ELF-1 (cell line): ENCODE measurements around the gene LINS1.
"Not testable (repeated sequence)": the region's sequence is repeated elsewhere in the genome, so short reads cannot be mapped to it uniquely, and the experiment has no call there.

Experiments used
- DNase-seq: peaks from one replicate; pipeline ENCODE4 v3.0.0-alpha.2; 2016; ENCODE audit warnings: low read depth, low spot score

The LINS1 gene

GRCh38 chr15:100602823-100603393 lies 924 bp upstream of the LINS1 start:
- DNase-seq: peak; percentile 65

- DNase-seq: no peak
These were observed 344 bp downstream of the LINS1 start for GRCh38 chr15:100601617-100602063.

- peak; percentile 19 for DNase-seq
These were observed 821 bp downstream of the LINS1 start for GRCh38 chr15:100601163-100601562.

GRCh38 chr15:100598655-100599054 lies 3.3 kb downstream of the LINS1 start:
- no peak for DNase-seq

- DNase-seq: no peak
These were observed 4.1 kb downstream of the LINS1 start for GRCh38 chr15:100597862-100598261.

GRCh38 chr15:100596792-100597191 lies 5.2 kb downstream of the LINS1 start:
- no peak for DNase-seq

- DNase-seq: no peak
These were observed 6.0 kb downstream of the LINS1 start for GRCh38 chr15:100595964-100596363.

GRCh38 chr15:100593431-100593830 lies 8.6 kb downstream of the LINS1 start:
- no peak for DNase-seq

GRCh38 chr15:100592898-100593297 lies 9.1 kb downstream of the LINS1 start:
- DNase-seq: no peak

- no peak for DNase-seq
These were observed 10.1 kb downstream of the LINS1 start for GRCh38 chr15:100591835-100592234.

GRCh38 chr15:100591163-100591562 lies 10.8 kb downstream of the LINS1 start:
- DNase-seq: not testable (repeated sequence)

- DNase-seq: no peak
These were observed 13.2 kb downstream of the LINS1 start for GRCh38 chr15:100588638-100589242.

GRCh38 chr15:100580414-100580813 lies 21.6 kb downstream of the LINS1 start:
- no peak for DNase-seq

- DNase-seq: no peak
These were observed 28.5 kb downstream of the LINS1 start for GRCh38 chr15:100573526-100573925.

- no peak for DNase-seq
These were observed 29.5 kb downstream of the LINS1 start for GRCh38 chr15:100572362-100572983.

- no peak for DNase-seq
These were observed 30.3 kb downstream of the LINS1 start for GRCh38 chr15:100571592-100572167.

- no peak for DNase-seq
These were observed 31.2 kb downstream of the LINS1 start for GRCh38 chr15:100570735-100571313.

- no peak for DNase-seq
These were observed 31.7 kb downstream of the LINS1 start for GRCh38 chr15:100570275-100570674.

- DNase-seq: no peak
These were observed 32.6 kb downstream of the LINS1 start for GRCh38 chr15:100569391-100569790.

GRCh38 chr15:100566850-100567628 lies 34.9 kb downstream of the LINS1 start:
- no peak for DNase-seq

- no peak for DNase-seq
These were observed 36.4 kb downstream of the LINS1 start for GRCh38 chr15:100565591-100565990.

GRCh38 chr15:100560323-100560722 lies 41.7 kb downstream of the LINS1 start:
- no peak for DNase-seq
